Measurements from ENCODE around the gene TRIM44. TPM values are rescaled to one million over a fixed set of nuclear protein-coding genes. Genes with fewer than 3 reads are reported as not detected.

Gene TRIM44
- total RNA-seq, 1 donor = 16.8 TPM

GRCh38 chr11:35794333-35794732 is 131.8 kb downstream of the TRIM44 start:
- DNase-seq (ENCODE audit: low read depth) = no peak
- H3K4me3 ChIP-seq (ENCODE audit: low read depth, low read length) = no peak overlapping the region
- no peak for TF ChIP-seq CTCF (IDR thresholded peaks at IDR 0.05; ENCODE audit: insufficient read depth, low read depth, low read length)

DNA sequence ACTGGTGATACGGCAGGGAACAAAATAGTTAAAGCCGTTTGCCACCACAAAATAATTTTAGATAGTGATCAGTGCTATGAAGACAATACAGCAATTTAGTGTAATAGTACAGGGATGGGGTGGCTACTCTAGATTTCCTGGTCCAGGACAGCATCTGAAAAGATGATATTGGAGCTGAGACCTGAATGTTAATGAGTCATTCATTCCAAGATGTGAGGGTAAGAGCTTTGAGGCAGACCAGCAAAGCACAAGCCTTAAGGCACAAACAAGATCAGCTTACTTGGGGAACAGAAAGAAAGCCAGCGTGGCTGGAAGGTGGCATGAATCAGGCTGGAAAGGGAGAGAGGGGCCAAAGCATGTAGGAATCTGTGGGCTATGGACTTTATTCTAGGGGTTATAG is 132.3 kb downstream of the TRIM44 start:
- DNase-seq (ENCODE audit: low read depth) = peak; percentile 37
- H3K4me3 ChIP-seq (ENCODE audit: low read depth, low read length) = no peak overlapping the region
- TF ChIP-seq CTCF (IDR thresholded peaks at IDR 0.05; ENCODE audit: insufficient read depth, low read depth, low read length) = no peak

GRCh38 chr11:35796562-35796961 is 134.0 kb downstream of the TRIM44 start:
- H3K4me3 ChIP-seq (ENCODE audit: low read depth, low read length) = no peak overlapping the region
- no peak for TF ChIP-seq CTCF (IDR thresholded peaks at IDR 0.05; ENCODE audit: insufficient read depth, low read depth, low read length)
- DNase-seq (ENCODE audit: low read depth) = peak; percentile 65

GRCh38 chr11:35798423-35798822 is 135.8 kb downstream of the TRIM44 start:
- no peak for TF ChIP-seq CTCF (IDR thresholded peaks at IDR 0.05; ENCODE audit: insufficient read depth, low read depth, low read length)
- no peak for DNase-seq (ENCODE audit: low read depth)
- H3K4me3 ChIP-seq (ENCODE audit: low read depth, low read length) = no peak overlapping the region

DNA sequence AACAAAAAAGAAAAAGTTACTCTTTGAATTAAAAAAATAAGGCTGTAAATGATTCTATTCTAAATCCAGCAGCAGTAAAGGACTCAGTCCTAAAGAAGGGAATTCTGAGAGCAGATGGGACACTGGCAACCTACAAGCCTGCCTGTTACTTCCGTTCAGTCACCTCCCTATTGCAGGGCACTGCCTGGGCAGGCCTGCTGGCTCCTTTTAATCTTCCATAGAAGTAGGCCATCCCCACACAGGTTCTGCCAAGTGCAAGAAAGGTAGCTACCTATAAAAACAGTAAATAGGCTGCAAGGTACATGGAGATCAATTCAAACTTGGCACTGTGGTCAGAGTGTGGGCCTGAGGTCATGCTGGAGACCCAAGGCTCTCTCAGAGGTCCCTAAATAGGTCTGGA is 136.4 kb downstream of the TRIM44 start:
- no peak overlapping the region for H3K4me3 ChIP-seq (ENCODE audit: low read depth, low read length)
- no peak for DNase-seq (ENCODE audit: low read depth)
- no peak for TF ChIP-seq CTCF (IDR thresholded peaks at IDR 0.05; ENCODE audit: insufficient read depth, low read depth, low read length)

DNA sequence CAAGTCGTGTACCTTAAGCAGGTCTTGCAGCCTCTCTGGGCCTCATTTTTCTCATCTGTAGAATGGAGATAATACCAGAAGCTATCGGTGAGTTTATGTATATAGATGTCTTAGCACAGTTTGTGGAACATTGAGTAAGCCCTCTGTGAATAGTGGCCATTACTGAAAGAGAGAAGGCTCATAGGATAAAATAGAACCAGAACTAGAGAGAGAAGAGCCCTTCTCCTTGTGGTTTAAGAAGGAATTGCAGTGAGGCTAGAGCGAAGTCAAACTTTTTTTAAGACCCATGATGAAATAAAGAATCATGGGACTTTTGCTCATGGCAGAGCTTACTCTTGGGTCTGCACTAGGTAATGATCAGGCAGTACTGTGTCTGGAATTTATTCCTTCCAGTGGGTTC is 137.1 kb downstream of the TRIM44 start:
- DNase-seq (ENCODE audit: low read depth) = no peak
- no peak overlapping the region for H3K4me3 ChIP-seq (ENCODE audit: low read depth, low read length)
- TF ChIP-seq CTCF (IDR thresholded peaks at IDR 0.05; ENCODE audit: insufficient read depth, low read depth, low read length) = peak; percentile 24
